Renal cortical epithelial cell (primary cell): ENCODE data around the gene BLOC1S3. TPM values are rescaled to one million over a fixed set of nuclear protein-coding genes. Genes with fewer than 3 reads are reported as not detected.
A peak's percentile ranks its signal among the peaks of the same experiment; 100 is the strongest.

Source experiments
- DNase-seq: peaks from one replicate; pipeline ENCODE4 v3.0.0-alpha.2; 2011; ENCODE audit warnings: low read depth
- total RNA-seq: library from RNA; depleted of rRNA; stranded (reverse); fragments of >200 nt; gene quantifications from 2 replicates; pipeline ENCODE4 v1.2.3, GENCODE V29; 2014

BLOC1S3 gene
- total RNA-seq, 1 donor from 2014 or later = 7.4 TPM

DNA sequence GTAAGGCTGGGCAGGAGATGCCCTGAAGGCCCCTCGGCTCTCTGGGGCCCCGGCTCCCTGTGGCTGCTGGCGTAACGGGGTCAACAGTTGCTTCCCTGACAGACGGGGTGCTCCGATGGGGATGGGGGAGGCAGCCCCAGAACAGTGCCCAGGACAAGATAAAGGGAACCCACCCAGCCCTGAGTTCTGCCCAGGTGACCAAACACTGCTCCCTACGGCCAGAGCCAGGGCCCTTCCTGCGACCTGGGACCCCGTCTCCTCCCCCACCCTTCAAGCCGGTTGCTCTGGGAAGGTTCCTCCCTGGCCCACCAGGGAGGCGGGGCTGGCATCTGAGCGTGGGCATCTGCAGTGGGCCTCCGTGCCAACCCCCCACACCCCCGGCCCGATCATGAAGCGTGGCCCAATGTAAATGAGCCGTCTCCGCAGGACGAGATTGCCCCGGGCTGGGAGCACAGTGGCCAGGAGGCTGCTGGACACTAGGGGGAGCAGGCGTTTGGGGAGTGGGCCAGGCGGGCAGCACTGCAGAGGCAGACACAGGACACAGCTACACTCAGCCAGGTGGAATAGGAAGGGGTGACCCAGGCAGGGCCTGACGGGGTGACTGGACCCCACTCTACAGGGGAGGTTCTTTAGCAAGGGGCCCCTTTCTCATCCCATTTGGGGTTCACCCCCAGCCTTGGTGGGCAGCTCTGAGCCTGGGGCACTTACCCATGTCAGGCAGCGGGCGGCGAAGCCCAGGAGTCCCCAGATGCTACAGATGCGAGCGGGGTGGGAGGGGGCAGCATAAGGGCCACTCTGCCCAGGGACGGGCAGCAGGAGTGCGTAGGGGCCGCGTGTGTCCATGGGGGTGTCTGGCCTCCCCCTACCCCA, 16.6 kb upstream of the BLOC1S3 start:
- DNase-seq = no peak

DNA sequence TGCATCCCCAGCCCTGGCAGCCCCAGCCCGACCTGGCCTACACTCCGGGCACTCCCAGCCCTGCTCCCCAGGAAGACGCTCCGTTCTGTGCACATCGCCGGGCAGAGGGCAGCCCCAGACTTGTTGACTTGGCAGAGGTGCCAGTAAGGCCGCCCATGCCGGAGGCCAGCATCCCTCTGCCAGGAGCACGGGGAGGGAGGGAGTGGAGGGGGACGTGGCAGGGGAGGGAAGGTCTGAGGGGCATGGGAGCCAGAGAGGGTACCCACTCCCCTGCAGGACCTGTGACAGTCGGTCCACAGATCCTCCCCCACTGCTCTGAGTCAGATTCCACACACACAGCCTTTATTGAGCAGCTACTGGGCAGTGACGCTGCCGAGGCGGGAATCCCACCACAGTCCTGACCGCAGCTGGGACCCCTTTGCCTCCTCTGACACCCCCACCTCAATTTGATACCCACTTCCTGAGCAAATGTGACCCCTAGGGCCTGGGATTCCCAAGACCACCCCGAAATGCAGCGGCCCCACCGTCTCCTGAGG, 15.9 kb upstream of the BLOC1S3 start:
- DNase-seq = no peak

DNA sequence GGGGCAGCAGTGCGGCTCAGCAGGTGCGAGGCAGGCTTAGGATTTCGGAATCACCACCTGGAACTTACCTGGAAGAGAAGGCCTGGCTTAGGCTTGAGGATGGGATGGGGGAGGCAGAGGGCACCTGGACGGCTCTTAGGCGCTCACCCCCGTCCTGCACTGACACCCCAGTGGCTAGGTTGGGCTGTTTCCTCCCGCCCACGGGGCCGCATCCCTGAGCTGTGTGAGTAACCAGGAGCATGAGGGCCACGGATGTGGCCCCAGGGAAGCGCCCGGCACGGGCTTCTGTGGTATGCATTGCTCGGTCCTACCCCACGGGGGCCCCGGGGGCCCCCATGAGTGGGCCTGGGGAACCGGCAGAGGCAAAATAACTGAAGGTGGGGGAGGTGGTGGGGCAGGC, 15.4 kb upstream of the BLOC1S3 start:
- DNase-seq = no peak

DNA sequence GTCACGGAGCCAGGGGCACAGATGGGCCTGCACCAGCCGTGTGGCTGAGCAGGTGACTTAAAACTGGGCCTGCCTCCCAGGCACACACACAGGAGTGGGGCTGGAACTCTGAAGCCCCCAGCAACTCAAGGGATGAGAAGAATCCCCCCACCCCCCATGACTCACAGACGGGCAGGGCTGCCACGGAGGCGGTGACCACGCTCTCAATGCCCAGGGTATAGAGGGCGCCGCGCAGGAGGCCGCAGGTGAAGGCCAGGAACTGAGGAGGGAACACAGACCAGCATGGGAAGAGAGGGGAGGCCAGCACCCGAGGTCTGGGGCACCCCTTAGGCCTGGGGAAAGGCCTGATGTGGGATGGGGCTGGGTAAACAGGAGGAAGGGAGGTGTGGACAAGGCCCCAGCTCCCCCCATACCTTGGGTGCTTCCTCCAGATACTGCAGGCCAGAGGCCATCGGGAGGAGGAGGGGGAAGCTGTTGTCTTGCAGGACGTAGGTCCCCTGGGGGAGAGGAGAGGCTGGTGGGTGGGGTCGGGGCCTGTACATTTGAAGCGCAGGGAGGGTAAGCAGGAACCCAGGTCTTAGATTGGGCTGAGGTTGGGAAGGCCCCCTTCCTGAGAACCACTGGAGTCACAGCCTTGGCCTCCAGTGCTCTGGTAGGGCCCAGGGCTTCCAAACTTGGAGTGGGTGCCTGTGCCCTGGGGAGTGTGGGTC, 14.7 kb upstream of the BLOC1S3 start:
- DNase-seq = no peak

DNA sequence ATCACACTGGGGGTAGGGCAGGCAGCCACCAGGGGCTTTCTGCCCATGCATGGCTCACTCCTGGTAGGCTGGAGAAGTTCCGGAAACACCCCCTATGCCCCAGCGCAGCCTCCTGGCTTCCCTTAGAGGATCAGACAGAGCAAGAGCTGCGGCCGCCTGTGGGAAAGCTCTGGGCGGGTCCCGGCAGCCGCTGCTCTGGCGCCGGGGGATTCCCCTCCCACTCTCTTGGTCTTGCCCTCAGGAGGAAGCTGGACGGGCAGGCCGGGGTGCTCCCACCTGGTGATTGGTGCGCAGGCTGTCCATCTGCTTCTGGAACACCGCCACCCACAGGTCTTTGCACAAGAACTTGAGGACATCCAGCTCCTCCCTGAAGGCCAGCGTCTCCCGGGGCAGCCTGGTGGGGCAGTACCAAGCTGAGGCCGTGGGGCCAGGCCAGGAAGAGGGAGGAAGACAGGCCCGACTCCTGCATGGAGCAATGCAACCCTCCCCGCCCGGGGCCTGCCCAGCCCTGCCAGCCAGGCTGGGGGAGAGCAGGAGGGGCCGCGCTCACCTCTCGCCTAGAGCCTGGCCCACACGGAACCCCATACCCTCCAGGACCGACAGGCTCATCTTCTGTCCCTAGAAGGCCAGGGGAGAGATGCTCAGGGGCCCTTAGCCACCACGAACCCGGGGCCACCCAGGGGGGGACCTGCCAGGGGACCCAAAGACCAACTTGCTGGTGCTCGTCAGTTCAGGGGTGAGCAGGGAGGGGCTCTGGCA, 13.8 kb upstream of the BLOC1S3 start:
- DNase-seq = peak; percentile 73

DNA sequence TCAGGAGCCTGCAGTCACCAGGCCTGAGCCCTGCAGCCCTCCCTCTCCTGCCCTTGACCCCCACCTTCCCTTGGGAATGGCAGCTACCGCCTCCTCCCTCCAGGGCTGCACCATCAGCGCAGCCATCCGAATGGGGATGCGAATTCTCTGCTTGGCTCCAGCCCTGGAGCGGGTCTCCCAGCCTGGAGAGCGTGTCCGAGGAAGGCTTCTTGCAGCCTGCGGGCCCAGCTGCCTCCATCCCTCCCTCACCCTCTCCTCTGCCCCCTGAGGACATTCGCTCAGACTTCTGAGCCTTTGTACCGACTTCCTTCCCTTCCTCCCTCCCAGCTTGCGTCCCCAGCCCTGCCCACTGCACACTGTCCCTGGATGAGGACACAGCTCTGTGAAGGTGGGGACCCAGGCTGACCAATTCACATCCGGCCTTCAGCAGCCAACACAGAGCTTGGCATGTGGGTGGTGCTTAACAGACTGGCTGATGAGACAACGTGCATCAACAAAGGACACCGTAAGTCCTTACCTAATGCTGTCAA, 11.8 kb upstream of the BLOC1S3 start:
- DNase-seq = no peak

DNA sequence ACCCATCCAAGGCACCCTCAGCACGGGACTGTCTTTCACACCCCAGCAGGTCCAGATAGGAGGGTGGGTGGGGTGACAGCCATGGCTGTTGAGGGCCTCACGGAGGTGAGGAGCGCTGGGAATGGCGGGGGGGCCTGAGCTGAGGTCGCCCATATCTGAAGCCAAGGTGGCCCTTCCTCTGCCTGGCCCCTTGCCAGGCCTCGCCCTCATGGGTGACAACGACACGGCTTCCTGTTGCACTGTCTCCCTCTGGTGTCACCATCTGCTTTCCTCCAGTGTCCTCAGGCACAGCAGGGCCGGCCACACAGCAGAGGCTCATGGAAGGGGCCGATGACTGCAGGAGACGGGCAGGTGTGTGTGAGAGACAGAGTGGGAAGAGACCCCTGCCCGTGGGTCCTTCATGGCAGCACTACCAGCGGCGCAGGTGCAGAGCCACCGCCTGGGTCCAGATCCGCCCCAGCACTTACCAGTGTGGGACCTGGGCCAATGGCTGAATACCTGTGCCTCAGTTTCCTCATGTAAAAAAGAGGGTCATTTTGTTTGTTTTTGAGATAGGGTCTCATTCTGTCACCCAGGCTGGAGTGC, 9.7 kb upstream of the BLOC1S3 start:
- DNase-seq = no peak

DNA sequence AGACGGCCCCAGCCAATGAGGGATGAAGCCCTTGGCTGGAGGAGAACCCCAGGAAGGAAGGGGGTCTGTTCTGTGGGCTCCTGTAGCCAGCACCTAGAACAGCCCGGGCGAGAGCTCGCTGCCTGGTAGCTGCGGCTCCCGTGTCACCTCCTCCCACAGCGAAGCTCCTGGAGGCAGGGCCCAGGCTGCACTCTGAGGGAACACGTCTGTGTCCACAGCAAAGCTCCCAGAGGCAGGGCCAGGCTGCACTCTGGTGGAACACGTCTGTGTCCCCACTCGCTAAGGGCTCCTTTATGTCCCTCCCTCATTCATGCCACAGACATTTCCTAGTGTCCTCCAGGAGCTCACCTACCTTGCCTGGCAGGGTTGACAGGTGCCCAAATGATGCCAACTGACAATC, 9.0 kb upstream of the BLOC1S3 start:
- no peak for DNase-seq

DNA sequence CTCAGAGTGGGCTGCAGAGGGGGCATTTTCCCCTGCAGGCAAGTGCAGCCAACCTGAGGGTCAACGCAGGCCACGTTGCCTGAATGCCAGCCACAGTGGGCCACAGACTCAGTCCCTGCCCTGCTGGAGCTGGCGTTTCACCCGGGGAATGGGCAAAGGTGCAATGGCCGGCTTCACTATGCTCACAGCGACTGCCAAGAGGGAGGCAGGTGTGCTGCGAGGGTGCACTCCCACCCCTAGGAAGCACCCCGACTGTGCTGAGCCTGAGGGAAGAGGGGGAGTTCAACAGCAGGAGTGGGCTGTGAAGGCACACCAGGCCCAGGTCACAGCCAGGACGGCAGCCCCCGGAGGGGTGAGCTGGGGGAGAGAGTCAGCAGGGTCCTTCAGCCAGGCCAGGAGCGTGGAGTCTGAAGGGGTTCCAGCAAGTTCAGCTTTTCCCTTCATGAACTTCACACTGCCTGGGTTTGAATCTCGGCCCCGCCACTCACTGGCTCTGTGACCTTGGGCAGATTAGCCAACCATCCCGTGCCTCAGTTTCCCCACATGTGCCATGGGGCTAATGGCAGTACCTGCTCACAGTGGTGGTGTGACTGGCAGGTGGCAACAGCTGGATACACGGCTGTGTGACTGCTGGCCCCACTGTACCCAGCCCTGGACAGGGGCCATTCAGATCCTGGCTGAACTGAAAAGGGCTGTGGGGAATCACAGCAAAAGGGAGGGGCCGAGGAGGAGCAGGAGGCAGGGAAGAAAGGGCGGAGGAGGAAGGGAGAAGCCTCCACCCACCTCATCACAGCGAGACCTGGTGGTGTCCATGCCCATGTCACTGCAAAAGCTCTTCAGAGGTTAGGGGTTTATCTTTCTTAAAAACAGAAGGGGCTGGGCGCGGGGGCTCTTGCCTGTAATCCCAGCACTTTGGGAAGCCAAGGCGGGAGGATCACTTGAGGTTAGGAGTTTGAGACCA, 8.2 kb upstream of the BLOC1S3 start:
- DNase-seq = no peak

DNA sequence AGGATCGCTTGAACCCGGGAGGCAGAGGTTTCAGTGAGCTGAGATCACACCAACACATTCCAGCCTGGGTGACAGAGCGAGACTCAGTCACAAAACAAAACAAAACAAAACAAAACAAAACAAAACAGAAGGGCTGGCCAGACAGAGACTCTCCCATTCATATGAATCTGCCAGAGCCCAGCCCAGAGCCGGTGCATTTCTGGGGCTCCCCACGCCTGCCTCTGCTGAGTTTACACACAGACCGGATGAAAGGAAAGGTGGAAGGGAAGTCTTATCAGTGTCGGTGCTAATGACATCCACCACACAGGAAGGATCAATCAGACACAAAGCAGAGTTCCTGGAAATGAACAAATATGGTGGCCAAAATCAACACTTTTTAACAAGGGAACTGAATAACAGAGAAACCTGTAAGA, 7.4 kb upstream of the BLOC1S3 start:
- DNase-seq = no peak

DNA sequence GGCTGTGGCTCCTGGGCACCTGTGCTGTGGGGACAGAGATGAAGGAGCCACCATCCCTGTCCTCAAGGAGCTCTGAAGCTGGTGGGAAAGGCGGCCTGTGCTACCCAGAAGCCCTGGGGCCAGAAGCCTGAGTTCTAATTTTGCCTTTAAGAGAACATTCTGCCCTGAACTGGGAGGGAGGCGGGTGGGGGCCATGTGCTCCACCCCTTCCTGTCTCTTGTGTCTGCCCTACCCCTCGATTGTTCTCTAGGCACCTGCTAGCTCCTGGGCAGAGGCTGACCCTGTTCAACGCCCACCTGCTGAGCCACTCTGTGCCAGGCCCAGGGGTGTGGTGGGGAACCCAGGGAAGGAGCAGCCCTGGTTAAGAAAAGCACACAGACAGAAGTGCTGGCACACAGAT, 6.4 kb upstream of the BLOC1S3 start:
- DNase-seq = no peak

DNA sequence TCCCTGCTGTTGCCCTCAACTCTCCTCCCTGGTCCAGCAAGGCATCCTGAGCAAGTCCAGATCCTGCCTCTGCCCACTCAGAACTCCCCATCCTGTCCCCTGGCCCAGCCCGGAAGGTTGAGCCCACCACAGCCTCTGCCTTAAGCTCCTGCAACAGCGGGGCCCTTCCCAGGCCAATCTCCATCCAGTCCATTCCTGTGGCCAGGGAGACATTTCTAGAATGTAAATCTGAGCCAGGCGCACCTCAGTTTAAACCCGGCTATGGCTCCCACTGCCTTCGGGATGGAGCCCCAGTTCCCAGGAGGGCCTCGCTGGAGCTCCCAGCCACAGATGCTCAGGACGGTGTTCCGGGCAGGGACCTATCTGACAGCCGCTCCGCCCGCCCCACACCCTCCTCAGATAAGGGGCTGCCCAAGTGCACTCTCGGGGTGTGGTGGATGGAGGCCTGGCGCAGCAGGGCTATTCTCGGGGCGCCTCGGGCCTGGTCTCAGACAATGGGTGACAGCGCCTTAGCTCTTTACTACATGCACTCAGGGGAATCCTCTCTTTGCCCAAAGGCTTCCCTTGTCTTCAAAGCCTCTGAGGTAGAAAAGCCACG, 5.9 kb upstream of the BLOC1S3 start:
- DNase-seq = no peak

DNA sequence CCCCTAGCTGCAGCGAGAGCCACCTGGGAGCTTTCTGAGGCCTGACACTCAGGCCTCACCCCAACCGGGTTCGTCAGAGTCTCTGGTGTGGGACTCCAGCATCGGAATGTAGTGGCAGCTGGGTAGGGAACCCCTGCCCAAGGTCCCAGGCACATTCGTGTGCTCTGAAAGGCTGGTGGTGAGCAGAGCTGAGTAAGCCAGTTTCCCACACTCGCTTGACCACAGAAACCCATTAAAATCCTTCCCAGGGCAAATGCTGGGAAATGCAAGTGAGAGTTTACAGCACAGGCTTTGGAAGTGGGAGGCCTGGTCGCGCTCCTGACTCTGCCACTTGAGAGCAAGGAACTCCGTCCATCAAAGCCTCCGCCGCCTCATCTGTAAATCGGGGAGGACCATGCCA, 4.8 kb upstream of the BLOC1S3 start:
- peak; percentile 97 for DNase-seq

DNA sequence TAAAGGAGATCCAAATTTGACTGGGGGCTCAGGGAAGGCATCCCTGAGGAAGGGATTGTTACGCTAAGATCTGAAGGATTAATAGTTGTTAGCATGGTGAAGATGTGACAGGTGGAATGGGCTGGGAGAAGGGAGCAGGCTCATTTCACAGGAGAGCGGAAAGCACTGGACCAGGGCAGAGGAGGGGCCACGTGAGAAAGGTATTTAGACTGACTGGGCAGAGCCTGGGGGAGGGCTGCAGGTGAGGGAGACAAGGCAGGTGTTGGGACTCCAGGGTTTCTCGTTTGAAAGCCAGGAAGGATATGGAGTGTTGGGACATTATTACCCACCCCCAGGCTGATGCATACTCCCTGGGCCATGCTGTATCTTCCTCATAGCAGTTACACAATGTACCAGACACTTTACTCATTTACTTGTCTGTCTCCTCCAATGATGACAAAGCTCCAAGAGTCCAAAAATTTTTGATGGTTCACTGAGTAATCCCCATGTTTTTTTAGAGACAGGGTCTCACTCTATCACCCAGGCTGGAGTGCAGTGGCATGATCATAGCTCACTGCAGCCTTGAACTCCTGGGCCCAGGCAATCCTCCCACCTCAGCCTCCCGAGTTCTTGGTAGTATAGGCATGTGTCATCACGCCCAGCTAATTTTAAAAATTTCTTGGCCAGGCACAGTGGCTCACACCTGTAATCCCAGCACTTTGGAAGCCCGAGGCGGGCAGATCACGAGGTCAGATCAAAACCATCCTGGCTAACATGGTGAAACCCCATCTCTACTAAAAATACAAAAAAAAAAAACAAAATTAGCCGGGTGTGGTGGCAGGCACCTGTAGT, 2.9 kb upstream of the BLOC1S3 start:
- DNase-seq = peak; percentile 33

DNA sequence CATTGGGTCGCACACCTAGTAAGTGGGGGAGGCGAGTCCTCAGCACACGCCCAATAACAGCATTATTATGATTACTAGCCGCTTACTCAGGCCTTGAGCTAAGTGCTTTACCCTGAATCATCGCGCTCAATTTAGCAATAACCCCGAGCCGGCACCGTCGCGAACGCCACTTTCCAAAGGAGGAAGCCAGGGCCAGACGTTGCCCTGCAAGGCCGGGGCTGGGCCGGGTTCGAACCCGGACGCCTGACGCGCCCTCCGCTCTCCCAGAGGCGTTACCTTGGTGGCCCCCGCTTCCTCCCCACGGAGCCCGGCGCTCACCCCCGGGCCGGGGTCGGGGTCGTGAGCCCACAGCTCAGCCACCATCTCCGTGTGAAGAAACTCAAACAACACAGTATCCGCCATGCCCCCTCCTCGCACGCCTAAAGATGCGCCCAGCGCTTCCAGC, 745 bp upstream of the BLOC1S3 start, which contains the start of gene TRAPPC6A:
TRAPPC6A (minus strand) TSS at position 421 of the 445 bp plus-strand sequence; CDS start at position 402, 19 bp downstream.
- peak; percentile 58 for DNase-seq

DNA sequence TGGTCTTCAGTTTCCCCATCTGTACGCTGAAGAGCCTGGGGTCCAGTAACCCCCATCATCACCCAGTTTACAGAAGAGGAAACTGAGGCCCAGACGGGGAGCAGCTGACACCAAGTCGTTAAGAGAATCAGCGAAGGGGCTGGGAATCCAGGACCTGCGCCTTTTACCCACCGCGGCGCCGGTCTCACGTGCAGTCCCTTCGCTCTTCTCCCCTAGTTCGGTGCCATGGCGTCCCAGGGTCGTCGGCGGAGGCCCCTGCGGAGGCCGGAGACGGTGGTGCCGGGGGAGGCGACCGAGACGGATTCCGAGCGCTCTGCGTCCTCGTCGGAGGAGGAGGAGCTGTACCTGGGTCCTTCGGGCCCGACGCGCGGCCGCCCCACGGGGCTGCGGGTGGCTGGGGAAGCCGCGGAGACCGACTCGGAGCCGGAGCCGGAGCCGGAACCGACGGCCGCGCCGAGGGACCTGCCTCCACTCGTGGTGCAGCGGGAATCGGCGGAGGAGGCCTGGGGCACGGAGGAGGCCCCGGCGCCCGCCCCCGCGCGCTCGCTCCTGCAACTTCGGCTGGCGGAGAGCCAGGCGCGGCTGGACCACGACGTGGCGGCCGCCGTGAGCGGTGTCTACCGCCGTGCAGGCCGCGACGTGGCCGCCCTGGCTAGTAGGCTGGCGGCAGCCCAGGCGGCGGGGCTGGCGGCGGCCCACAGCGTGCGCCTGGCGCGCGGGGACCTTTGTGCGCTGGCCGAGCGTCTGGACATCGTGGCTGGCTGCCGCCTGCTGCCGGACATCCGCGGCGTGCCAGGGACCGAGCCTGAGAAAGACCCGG, 698 bp downstream of the BLOC1S3 start:
- DNase-seq = no peak

DNA sequence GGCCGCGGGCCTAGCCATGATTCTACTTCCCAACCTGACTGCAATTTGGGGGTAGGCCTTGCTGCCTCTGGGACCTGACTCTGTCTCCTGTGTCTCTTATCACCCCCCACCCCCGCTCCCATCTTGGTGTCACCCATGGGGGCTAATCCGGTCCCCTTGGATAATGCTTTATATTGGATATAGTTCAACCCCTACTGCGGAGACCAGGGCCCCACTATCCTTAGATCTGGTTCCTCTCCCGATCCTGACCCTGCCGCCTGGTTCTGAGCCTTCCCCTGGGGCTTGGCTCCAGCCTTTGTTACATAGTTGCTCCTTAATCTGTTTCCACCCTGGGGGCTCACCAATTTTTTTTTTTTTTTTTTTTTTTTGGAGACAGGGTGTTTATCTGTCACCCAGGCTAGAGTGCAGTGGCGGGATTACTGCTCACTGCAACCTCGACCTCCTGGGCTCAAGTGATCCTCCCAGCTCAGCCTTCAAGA, 1.3 kb downstream of the BLOC1S3 start:
- no peak for DNase-seq

DNA sequence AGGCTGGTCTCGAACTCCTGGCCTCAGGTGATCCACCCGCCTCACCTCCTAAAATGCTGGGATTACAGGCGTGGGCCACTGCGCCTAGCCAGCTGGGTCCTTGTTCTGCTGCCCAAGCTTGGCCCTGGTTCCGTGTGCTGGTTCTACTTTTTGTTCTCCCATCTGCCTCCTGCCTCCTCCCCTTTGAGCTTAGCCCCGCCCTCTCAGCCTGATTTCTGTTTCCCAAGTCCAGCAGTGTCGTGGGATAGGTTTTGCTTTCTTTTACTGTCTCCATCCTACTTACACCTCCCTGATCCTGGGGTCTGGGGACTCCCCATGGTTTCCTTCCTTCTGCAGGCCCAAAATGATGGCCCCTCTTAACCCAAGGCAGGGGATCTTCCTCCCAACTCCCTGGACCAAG, 2.4 kb downstream of the BLOC1S3 start:
- DNase-seq = no peak
